HepG2 (cell line): ENCODE measurements around the gene GRP.

Experiments used
- CTCF ChIP-seq: sonication (generic); formaldehyde crosslinking; IDR thresholded peaks from 2 replicates; pipeline ENCODE4 v1.5.0; 2020; ENCODE audit warnings: mild to moderate bottlenecking, missing genetic modification reagents, moderate library complexity
- HNF4G ChIP-seq, 2 experiments: sonication (generic) in 1 of 2; formaldehyde crosslinking in 1 of 2; IDR thresholded peaks; 2 replicates each; pipeline versions ENCODE4 v1.4.0 to v1.6.1; 2011 to 2020; ENCODE audit warnings: borderline replicate concordance in 2 of 2, low read depth in 2 of 2, mild to moderate bottlenecking in 2 of 2, low read length in 1 of 2, missing genetic modification reagents in 1 of 2, moderate library complexity in 1 of 2
- HNRNPUL1 ChIP-seq: fragments of 200-400 bp; formaldehyde crosslinking; IDR thresholded peaks from 2 replicates; pipeline ENCODE4 v1.6.1; 2017; ENCODE audit warnings: low read depth, mild to moderate bottlenecking, low read length, moderate library complexity
- MEIS1 ChIP-seq: sonication (generic); formaldehyde crosslinking; IDR thresholded peaks from 2 replicates; pipeline ENCODE4 v1.9.0; 2021; ENCODE audit warnings: mild to moderate bottlenecking, missing genetic modification reagents, moderate library complexity, borderline replicate concordance
- NPAS2 ChIP-seq: sonication (generic); formaldehyde crosslinking; IDR thresholded peaks from 2 replicates; pipeline ENCODE4 v1.8.0; 2022; ENCODE audit warnings: mild to moderate bottlenecking, missing genetic modification reagents, borderline replicate concordance
- SIN3A ChIP-seq: IDR thresholded peaks from 2 replicates; pipeline ENCODE4 v1.6.1; 2011; ENCODE audit warnings: low read depth, mild to moderate bottlenecking, control low read depth, low read length, borderline replicate concordance
- ZBTB34 ChIP-seq: sonication (generic); formaldehyde crosslinking; IDR thresholded peaks from 2 replicates; pipeline ENCODE4 v1.8.0; 2022; ENCODE audit warnings: mild to moderate bottlenecking, missing genetic modification reagents
- ZNF138 ChIP-seq: sonication (generic); formaldehyde crosslinking; IDR thresholded peaks from 2 replicates; pipeline ENCODE4 v1.5.0; 2020; ENCODE audit warnings: mild to moderate bottlenecking, low read depth, missing genetic modification reagents
- ZNF598 ChIP-seq: sonication (generic); formaldehyde crosslinking; IDR thresholded peaks from 2 replicates; pipeline ENCODE4 v1.5.1; 2020; ENCODE audit warnings: mild to moderate bottlenecking, missing genetic modification reagents, borderline replicate concordance
- ZNF792 ChIP-seq: IDR thresholded peaks from 2 replicates; pipeline ENCODE4 v1.6.1; 2016

GRCh38 chr18:59239642-59240041 lies 19.7 kb downstream of the GRP start:
- TF ChIP-seq ZNF138 (CRISPR knock-in tag), result no peak
- TF ChIP-seq ZNF792 (CRISPR knock-in tag), result no peak
- no peak for TF ChIP-seq HNF4G (IDR thresholded peaks at IDR 0.05; ENCODE audit: borderline replicate concordance, low read depth, low read length)
- no peak for TF ChIP-seq HNF4G (CRISPR knock-in tag; IDR thresholded peaks at IDR 0.05; ENCODE audit: borderline replicate concordance, low read depth)
- TF ChIP-seq NPAS2 (CRISPR knock-in tag), result no peak
- no peak for TF ChIP-seq ZNF598 (CRISPR knock-in tag)
- TF ChIP-seq SIN3A, result no peak
- no peak for TF ChIP-seq MEIS1
- TF ChIP-seq ZBTB34 (CRISPR knock-in tag), result no peak
- no peak for TF ChIP-seq HNRNPUL1
- TF ChIP-seq CTCF, result no peak
